CD4-positive, alpha-beta T cell (primary cell): ENCODE results near the gene IFNAR2. TPM values are rescaled to one million over a fixed set of nuclear protein-coding genes. Genes with fewer than 3 reads are reported as not detected.
"Not testable (repeated sequence)": the region's sequence is repeated elsewhere in the genome, so short reads cannot be mapped to it uniquely, and the experiment has no call there.

Source experiments
- ATAC-seq: fragments of 200-7000 bp; cut with Tn5 transposase; one replicate; pipeline ENCODE4 v1.10.0; 2022; ENCODE audit warnings: mild to moderate bottlenecking; ENCODE audit not compliant: poor library complexity
- CTCF ChIA-PET: fragments of 350-600 bp; sonication (Branson Sonifier 250); formaldehyde crosslinking; loops from one replicate; lab custom pipeline; 2021; ENCODE audit warnings: antibody characterized with exemption, inconsistent platforms; lab: Charles Lee
- POLR2A ChIA-PET: fragments of 350-600 bp; sonication (Branson Sonifier 250); formaldehyde crosslinking; loops from one replicate; lab custom pipeline; 2021; ENCODE audit warnings: antibody characterized with exemption, inconsistent platforms; lab: Charles Lee
- DNase-seq, 14 experiments: peaks; one replicate each; pipeline ENCODE4 v3.0.0-alpha.2; 2013 to 2020; ENCODE audit warnings: mixed read lengths in 2 of 14
- H3K27ac ChIP-seq, 2 donors: one replicate each; pipeline versions ENCODE4 v1.5.1 to v1.7.0; 2013; ENCODE audit warnings: low read length in 2 of 2, low read depth in 1 of 2, mild to moderate bottlenecking in 1 of 2
- H3K27me3 ChIP-seq, 2 experiments: 1 replicate in 1 of 2; 2 replicates in 1 of 2; pipeline versions ENCODE4 v1.6.1 to v1.7.0; 2013; ENCODE audit warnings: low read length in 2 of 2, control low read depth in 1 of 2, mild to moderate bottlenecking in 1 of 2, moderate library complexity in 1 of 2; ENCODE audit not compliant: insufficient read depth in 2 of 2, control insufficient read depth in 1 of 2
- H3K36me3 ChIP-seq: one replicate; pipeline ENCODE4 v1.6.1; 2013; ENCODE audit warnings: low read length, control low read depth; ENCODE audit not compliant: insufficient read depth
- H3K4me1 ChIP-seq: one replicate; pipeline ENCODE4 v1.6.1; 2013; ENCODE audit warnings: low read length, control low read depth; ENCODE audit not compliant: insufficient read depth
- H3K4me3 ChIP-seq: one replicate; pipeline ENCODE4 v1.5.1; 2013; ENCODE audit warnings: mild to moderate bottlenecking, low read length, moderate library complexity
- H3K9me3 ChIP-seq, 2 experiments: 1 replicate in 1 of 2; 2 replicates in 1 of 2; pipeline versions ENCODE4 v1.6.1 to v1.7.0; 2013; ENCODE audit warnings: low read length in 2 of 2, mild to moderate bottlenecking in 2 of 2, control low read depth in 1 of 2, moderate library complexity in 1 of 2; ENCODE audit not compliant: control insufficient read depth in 1 of 2, insufficient read depth in 1 of 2
- H3K27ac Mint-ChIP-seq: one replicate; pipeline ENCODE4 v1.8.0; 2020; ENCODE audit warnings: mixed read lengths
- H3K27me3 Mint-ChIP-seq: one replicate; pipeline ENCODE4 v1.8.0; 2021; ENCODE audit warnings: mixed read lengths
- H3K36me3 Mint-ChIP-seq: one replicate; pipeline ENCODE4 v1.8.0; 2021; ENCODE audit warnings: low read depth, mixed read lengths
- H3K4me1 Mint-ChIP-seq: one replicate; pipeline ENCODE4 v1.8.0; 2021; ENCODE audit warnings: low read depth, mixed read lengths
- H3K4me3 Mint-ChIP-seq: one replicate; pipeline ENCODE4 v1.8.0; 2020; ENCODE audit warnings: mild to moderate bottlenecking, mixed read lengths
- H3K9me3 Mint-ChIP-seq: one replicate; pipeline ENCODE4 v1.8.0; 2020; ENCODE audit warnings: mixed read lengths
- CTCF ChIP-seq: fragments of 200-600 bp; IDR thresholded peaks from one replicate; pipeline ENCODE4 v1.8.0; 2022; ENCODE audit warnings: antibody characterized with exemption, mild to moderate bottlenecking
- intact Hi-C, 2 experiments: fragments of 100-400 bp; cut with DNase I in 1 of 2; cut with micrococcal nuclease in 1 of 2; formaldehyde crosslinking; loops; one replicate each; pipeline versions ENCODE4 v1.15.1 to v1.9.0; 2023 to 2025; cut with DNase I, micrococcal nuclease
- total RNA-seq, 174 experiments: library from RNA in 2 of 174; stranded (reverse) in 2 of 174; gene quantifications; one replicate each; pipeline ENCODE4 v1.2.3 and lab custom pipeline; 2021 to 2026

Gene IFNAR2
- total RNA-seq, 2 experiments from 2014 or later, result 26.6 to 28.2 TPM

- H3K36me3 Mint-ChIP-seq, result no peaks in the 10 kb centered on the region
- Histone ChIP-seq H3K4me1 (peaks cover 67% of the 10 kb centered on the region), H3K27ac (peak overlapping the region in 1 of 2 donors; percentile 78), H3K27me3 (no peaks in the 10 kb centered on the region), H3K4me3 (no peak overlapping the region), H3K36me3 (no peaks in the 10 kb centered on the region), H3K9me3 (peaks cover 2 to 3% of the 10 kb centered on the region in 2 experiments)
- POLR2A ChIA-PET, result interaction anchor here (0.8 to 1.6 kb wide), 3 partner anchors 15 to 445 kb away, joined by 3 to 8 read pairs (median 4); partner anchors contain the start of gene IFNAR1
- peaks cover 88% of the 10 kb centered on the region for H3K4me1 Mint-ChIP-seq
- intact Hi-C loops, result no loop called here
- H3K9me3 Mint-ChIP-seq, result peaks cover 7% of the 10 kb centered on the region
- ATAC-seq (no peak), DNase-seq (peak in 1 of 14 experiments; percentile 29)
- H3K27me3 Mint-ChIP-seq, result no peaks in the 10 kb centered on the region
- no peak overlapping the region for H3K4me3 Mint-ChIP-seq
- CTCF ChIA-PET, result no interaction called here
- TF ChIP-seq CTCF, result no peak
- H3K27ac Mint-ChIP-seq, result peak overlapping the region; percentile 84
These were observed 12.6 kb upstream of the IFNAR2 start for GRCh38 chr21:33217138-33217520.

- Histone ChIP-seq H3K9me3 (peaks cover 5 to 8% of the 10 kb centered on the region in 2 experiments), H3K4me1 (peaks cover 50% of the 10 kb centered on the region), H3K27me3 (no peaks in the 10 kb centered on the region), H3K36me3 (no peaks in the 10 kb centered on the region), H3K4me3 (no peak overlapping the region), H3K27ac (no peak overlapping the region)
- DNase-seq (no peak), ATAC-seq (no peak)
- H3K36me3 Mint-ChIP-seq, result no peaks in the 10 kb centered on the region
- POLR2A ChIA-PET, result interaction anchor here (1.3 to 1.6 kb wide), 2 partner anchors 19 to 33 kb away, joined by 4 to 5 read pairs; no protein-coding TSS in a partner anchor
- H3K4me1 Mint-ChIP-seq, result peaks cover 66% of the 10 kb centered on the region
- H3K27me3 Mint-ChIP-seq, result no peaks in the 10 kb centered on the region
- peak overlapping the region; percentile 22 for H3K27ac Mint-ChIP-seq
- TF ChIP-seq CTCF, result no peak
- intact Hi-C loops, result no loop called here
- H3K4me3 Mint-ChIP-seq, result peak overlapping the region; percentile 16
- H3K9me3 Mint-ChIP-seq, result peaks cover 8% of the 10 kb centered on the region
- CTCF ChIA-PET, result interaction anchor here (1.1 kb wide), 1 partner anchor 19 kb away, joined by 3 read pairs; no protein-coding TSS in a partner anchor
These were observed 10.4 kb upstream of the IFNAR2 start for GRCh38 chr21:33219300-33219699.

- Mint-ChIP-seq H3K4me3 (no peak overlapping the region), H3K9me3 (peaks cover 8% of the 10 kb centered on the region), H3K36me3 (no peaks in the 10 kb centered on the region), H3K27me3 (no peaks in the 10 kb centered on the region), H3K4me1 (peaks cover 60% of the 10 kb centered on the region), H3K27ac (peak overlapping the region; percentile 57)
- no peak overlapping the region for H3K27ac ChIP-seq
- no peak overlapping the region for H3K4me3 ChIP-seq
- ChIA-PET POLR2A (interaction anchor here (1.3 to 1.6 kb wide), 2 partner anchors 19 to 34 kb away, joined by 4 to 5 read pairs; no protein-coding TSS in a partner anchor), CTCF (interaction anchor here (1.1 kb wide), 1 partner anchor 20 kb away, joined by 3 read pairs; no protein-coding TSS in a partner anchor)
- peak; percentile 45 for ATAC-seq
- H3K4me1 ChIP-seq, result peaks cover 44% of the 10 kb centered on the region
- no peaks in the 10 kb centered on the region for H3K27me3 ChIP-seq
- H3K36me3 ChIP-seq, result no peaks in the 10 kb centered on the region
- DNase-seq, result peak in 3 of 14 experiments; percentile 48 to 63 (median 58)
- peaks cover 5 to 8% of the 10 kb centered on the region in 2 experiments for H3K9me3 ChIP-seq
- no peak for TF ChIP-seq CTCF
- intact Hi-C loops, result no loop called here
These were observed 9.8 kb upstream of the IFNAR2 start for GRCh38 chr21:33219954-33220353.

- intact Hi-C loops, H3K27ac ChIP-seq, H3K36me3 ChIP-seq, H3K4me3 Mint-ChIP-seq, H3K27me3 ChIP-seq, DNase-seq, H3K27me3 Mint-ChIP-seq, H3K4me1 ChIP-seq, POLR2A ChIA-PET, H3K27ac Mint-ChIP-seq, ATAC-seq, H3K4me3 ChIP-seq, H3K9me3 Mint-ChIP-seq, H3K36me3 Mint-ChIP-seq, H3K9me3 ChIP-seq: not testable (repeated sequence)
- CTCF ChIA-PET, result interaction anchor here (1.0 kb wide), 1 partner anchor 198 kb away, joined by 3 read pairs; no protein-coding TSS in a partner anchor
- H3K4me1 Mint-ChIP-seq, result peaks cover 15% of the 10 kb centered on the region
These were observed 4.4 kb upstream of the IFNAR2 start for GRCh38 chr21:33225376-33225775.
